Glomerular visceral epithelial cell (primary cell): ENCODE results near the gene REPIN1.
A peak's percentile ranks its signal among the peaks of the same experiment; 100 is the strongest.

Experiments used
- DNase-seq: peaks from one replicate; pipeline ENCODE4 v3.0.0-alpha.2; 2016; ENCODE audit errors: extremely low spot score

Gene REPIN1

GRCh38 chr7:150337179-150337578 is 31.4 kb upstream of the REPIN1 start:
- no peak for DNase-seq

DNA sequence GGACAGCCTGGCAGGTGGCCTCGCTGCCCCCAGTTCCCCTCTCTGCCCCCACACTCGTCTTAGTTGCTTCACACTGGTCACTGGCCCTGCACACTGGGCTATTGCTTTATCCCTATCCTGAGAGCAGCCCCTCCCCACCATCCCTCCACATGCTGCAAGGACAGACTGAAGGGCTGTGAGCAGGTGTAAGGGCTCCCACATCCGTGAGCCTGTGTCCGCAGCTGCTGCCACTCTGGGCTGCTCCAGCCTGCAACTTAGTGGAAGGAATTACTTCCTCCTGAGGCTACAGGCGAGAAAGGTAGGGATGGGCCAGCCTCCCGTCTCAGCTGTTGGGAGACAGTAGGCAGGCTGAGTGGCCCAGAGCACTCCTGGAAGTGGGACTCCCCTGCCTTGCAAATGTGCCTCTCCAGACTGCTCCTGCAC is 31.0 kb upstream of the REPIN1 start:
- DNase-seq = no peak

DNA sequence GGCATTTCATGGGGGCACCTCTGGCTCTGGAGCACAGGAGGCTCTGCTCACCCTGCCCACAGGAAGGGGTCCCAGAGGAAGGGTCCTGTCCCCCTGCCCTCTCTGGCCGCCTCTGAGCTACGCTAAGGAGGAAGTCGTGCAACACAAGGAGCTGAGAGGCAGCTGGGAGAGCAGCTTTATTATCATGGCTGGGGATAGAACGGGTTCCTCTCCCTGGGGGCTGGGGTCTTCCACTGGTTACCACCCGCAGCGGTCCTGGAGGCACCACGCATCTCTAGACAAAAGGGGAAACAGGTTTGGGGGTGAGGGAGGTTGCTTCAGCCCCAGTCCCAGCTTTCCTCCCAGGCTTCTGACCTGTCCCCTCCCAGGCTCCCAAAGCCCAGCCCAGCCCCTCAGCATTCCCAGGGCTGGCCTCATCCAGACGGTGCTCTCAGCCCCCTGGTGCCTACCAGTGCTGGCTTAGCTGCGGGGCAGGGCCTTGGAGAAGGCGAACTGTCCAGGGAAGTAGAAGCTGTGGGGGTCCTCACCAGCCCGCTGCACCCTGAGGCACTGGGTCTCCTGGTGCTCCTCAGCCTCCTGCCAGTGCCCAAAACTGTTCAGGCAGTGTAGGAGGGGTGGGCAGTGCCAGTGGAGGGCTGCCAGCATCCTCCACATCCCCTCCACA is 30.3 kb upstream of the REPIN1 start:
- no peak for DNase-seq

GRCh38 chr7:150339409-150339809 is 29.2 kb upstream of the REPIN1 start:
- DNase-seq = peak; percentile 90

- peak; percentile 85 for DNase-seq
Measured at GRCh38 chr7:150340024-150340749, 28.4 kb upstream of the REPIN1 start.

DNA sequence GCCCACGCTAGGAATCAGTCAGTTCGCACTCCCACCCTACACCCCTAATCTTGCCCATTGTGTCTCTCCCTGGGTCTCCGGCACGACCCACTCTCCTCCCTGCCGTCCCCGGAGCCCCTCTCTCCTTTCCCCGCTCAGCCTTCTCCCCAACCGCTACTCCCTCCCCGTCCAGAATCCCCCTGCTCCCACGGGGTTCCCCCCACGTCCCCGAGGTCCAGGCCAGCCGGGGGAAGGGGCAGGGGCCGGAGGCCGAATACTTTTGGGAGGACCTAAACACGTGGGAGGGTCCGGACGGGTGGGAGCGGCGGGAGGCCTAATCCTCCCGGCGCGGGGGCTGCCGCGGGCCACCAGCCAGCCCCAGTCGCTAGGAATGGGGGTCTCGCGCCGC is 27.8 kb upstream of the REPIN1 start:
- no peak for DNase-seq

DNA sequence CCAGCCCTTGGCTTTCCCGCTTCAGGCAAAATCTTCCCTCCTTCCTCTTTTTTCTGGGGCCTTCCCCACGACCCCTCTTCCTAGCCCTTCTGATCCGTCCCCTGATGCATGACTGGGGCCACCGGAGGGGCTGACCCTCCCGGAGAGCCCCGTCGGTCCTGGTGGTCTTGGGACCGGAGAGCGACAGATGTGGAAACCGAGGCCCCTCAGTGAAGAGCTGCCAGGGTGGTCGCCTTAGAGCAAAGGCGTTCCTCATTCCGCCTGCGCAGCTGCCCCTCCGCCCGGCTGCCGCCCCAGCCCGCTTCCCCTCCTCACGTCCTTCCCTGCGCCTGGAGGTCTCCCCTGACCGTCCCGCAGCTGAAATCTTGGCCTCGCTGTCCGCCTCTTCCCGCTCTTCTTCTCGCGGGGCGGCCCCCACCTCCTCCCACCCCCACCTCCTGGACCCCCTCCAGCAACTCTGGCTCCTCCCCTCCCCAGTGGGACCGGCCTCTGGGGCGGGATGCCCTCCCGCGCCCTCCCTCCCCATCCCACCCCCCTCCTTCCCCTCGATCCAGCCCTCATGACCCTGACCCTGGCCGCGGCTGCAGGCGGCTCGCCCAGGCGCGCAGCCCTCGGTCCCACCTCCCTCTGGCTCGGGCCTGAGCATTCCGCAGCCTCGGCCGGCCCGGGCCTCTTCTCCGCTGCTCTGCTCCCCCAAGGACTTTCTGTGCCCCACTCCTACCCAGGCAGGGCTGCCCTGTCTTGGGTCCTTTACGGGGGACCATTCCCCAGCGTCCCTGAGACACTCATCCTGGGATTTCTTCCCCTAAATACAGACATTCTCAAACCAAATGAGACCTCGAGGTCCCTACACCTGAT is 27.1 kb upstream of the REPIN1 start, which contains the start of gene RARRES2:
TSS of gene RARRES2 (minus strand) at position 367 of the 858 bp plus-strand sequence. CDS start 1,020 bp downstream, outside the sequence.
- DNase-seq = no peak

DNA sequence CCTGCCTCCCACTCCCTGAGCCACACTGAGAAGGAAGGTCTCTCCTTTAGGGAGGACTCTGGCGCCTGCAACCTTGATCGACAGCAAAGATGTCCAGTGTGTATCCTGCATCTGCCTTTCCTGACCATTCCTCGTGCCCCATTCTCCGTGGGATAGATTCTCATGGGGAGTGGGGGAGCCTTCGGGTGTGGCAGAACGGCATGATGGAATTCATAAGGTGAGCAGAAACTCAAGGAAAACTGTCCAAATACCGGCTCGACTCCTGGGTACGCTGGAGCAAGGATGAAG is 26.6 kb upstream of the REPIN1 start:
- no peak for DNase-seq

- DNase-seq = no peak
Measured at GRCh38 chr7:150343225-150343624, 25.4 kb upstream of the REPIN1 start.

DNA sequence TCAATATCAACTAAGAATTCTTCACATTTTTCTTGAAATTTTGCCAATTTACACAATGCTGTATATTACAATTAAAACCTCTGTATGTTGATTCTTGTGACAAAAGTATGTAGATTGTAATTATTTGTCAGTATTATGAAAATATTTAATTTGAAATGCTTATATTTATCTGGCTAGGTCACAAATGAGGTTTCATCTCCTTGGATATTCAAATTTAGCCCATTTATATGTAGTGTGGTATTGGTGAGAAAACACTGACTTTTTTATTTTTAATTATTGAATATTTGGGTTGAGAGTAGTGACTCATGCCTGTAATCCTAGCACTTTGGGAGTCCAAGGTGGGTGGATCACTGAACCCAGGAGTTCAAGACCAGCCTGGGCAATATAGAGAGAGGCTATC is 24.3 kb upstream of the REPIN1 start:
- DNase-seq = no peak

DNA sequence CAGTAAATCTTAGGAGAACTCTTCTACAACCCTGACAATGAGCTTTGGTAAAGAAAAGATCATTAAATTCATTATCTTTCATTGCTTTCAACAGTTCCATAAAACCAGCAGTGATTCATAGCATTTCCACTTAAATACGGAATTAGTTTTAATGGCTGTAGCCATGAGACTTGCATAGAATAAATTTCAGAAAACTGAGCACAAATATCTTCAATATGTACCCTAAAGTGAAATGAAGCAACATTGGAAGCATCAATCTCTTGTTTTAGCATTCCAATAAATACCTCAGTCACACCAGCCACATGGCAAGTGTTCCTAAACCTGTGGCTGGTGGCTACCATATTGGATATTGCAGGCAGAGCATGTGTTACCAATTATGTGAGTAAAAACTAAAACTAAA is 23.6 kb upstream of the REPIN1 start:
- DNase-seq = no peak

DNA sequence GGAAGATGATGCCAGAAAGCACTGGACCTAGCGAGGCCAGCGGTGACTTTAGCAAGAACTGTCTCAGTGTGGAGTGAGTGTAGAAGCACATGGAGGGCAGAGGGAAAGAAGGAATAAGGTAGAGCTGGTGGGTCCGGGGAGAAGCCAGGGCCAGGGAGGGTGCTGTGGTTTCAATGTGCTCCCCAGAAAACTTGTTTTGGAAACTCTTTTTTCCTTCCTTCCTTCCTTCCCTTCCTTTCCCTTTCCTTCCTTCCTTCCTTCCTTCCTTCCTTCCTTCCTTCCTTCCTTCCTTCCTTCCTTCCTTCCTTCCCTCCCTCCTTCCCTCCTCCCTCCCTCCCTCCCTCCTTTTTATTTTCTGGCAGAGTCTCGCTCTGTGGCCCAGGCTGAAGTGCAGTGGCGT is 21.7 kb upstream of the REPIN1 start:
- DNase-seq = no peak

- no peak for DNase-seq
Measured at GRCh38 chr7:150351587-150352194, 16.9 kb upstream of the REPIN1 start.

DNA sequence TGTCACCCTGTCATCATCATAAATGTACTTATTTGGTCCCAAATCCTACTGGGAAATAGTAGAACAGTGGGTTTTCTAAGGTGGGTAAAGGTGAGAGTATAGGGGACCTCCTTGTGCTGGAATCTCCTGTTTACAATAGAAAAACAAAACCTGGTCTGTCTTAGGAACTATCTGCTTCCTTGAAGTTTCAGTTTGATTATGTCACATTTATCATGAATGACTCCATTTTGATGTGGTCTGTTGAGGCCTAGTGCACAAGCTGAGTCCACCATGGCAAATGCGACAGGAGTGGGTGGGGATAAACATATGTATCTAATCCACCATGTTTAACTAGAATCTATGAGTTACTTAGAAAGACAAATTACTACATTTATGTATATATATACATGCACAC is 13.0 kb upstream of the REPIN1 start:
- DNase-seq = no peak

- no peak for DNase-seq
Measured at GRCh38 chr7:150356265-150356897, 12.2 kb upstream of the REPIN1 start.

- no peak for DNase-seq
Measured at GRCh38 chr7:150357270-150357669, 11.4 kb upstream of the REPIN1 start.

DNA sequence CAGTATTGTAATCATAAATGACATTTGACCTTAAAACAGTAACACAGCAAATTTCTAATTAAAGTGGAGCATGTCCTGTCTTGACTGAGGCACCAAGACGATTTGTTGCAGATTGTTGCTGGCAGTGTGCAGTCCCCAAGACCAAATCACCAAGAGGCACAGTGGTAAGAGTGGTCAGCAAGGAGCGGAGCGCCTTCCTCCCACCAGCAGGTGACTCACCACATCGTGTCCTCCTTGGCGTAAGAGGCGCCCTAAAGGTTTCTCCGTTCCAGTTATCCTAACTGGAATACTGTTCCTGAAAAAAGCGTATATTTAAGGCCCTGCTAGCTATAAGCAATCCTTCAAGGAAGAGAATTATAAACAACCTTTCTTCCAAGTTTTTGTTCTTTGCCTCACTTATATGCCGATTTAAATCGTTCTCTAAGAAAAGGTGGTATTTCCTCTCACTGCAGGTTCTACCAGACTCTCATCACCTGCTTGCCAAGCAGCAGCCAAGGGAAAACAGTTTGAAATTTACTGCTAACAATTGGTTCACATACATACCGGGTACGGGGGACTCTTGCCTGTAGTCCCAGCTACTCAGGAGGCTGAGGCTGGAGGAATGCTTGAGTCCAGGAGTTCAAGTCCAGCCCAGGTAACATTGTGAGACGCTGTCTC is 10.7 kb upstream of the REPIN1 start:
- no peak for DNase-seq

DNA sequence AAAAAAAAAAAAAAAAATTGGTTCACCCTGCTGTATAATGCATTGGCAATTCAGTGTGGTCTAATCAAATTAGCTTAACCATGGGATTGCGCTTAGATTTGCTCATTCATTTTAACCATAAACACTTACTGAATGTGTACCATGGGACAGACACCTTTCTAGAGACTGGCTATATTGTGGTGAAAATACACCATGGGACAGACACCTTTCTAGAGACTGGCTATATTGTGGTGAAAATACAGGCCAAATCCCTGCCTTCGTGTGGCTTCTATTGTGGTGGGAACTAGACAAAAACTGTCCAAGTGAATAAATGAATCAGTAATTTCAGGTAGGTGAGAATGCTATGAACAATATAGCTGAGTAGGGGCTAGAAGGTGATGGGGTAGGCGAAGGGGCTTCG is 10.2 kb upstream of the REPIN1 start:
- DNase-seq = no peak

GRCh38 chr7:150358988-150359621 is 9.5 kb upstream of the REPIN1 start:
- DNase-seq = no peak

DNA sequence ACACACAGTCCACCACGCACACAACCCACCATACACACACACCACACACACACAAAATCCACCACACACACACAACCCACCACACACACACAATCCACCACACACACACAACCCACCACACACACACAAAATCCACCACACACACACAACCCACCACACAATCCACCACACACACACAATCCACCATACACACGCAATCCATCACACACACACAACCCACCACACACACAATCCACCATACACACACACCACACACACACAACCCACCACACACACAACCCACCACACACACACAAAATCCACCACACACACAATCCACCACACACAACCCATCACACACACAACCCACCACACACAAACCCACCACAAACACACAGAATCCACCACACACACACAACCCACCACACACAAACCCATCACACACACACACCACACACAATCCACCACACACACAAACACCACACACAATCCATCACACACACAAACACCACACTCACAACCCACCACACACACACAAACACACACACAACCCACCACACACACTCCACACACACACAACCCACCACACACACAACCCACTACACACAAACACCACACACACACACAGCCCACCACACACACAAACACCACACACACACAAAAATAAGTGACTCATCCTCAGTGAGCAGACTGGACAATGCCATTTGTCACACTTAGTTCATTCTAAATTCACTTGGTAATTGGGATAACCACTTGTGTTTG is 8.8 kb upstream of the REPIN1 start:
- DNase-seq = no peak
